Posterior cingulate gyrus (tissue), 11 donors: ENCODE measurements around the gene FLNB.

Experiments used
- DNase-seq, 10 donors: peaks; one replicate each; pipeline versions ENCODE4 v3.0.0 to v3.0.0-alpha.2; 2020 to 2021; ENCODE audit warnings: mixed read lengths in 3 of 10
- intact Hi-C: fragments of 100-400 bp; cut with DNase I; formaldehyde crosslinking; loops from one replicate; pipeline ENCODE4 v1.15.1; 2023

FLNB gene

DNA sequence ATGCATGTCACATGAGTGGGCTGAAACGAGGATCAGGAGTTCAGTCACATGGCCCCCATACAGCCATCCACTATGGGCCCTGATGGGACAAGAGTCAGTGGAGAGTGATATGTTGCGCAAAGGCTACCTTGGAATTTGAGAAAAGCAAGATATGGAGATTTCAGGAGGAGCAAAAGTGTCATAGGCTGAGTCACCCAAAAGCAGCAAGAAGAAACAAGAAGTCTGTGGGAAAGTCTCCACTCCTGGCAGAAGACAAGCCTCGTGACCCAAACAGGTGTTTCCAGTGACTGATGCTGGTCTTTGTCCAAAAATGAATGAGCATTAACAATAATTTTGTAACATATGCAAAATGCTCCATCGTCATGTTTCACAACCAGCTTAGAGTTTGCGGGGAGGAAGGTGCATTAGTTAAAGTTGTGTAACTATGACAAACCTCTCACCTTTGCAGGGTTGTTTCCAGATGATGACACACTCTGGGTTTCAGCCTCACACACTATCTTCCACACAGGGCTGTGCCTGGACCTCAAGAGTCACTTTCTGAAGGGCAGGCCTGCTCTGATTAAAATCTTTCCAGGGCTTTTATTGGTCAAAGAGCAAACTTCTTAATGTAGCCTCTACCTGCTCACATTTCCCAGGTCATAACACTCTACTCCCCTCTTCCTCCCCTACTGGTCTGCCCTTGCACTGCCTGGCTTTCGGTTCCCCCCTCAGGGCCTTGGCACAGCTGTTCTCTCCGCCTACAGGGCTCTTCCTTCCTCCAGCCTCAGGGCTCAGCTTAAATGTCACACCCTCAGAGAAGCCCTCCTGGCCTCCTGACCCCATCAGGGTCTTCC lies 206.5 kb downstream of the FLNB start:
- intact Hi-C loops, result no loop called here
- no peak for DNase-seq

DNA sequence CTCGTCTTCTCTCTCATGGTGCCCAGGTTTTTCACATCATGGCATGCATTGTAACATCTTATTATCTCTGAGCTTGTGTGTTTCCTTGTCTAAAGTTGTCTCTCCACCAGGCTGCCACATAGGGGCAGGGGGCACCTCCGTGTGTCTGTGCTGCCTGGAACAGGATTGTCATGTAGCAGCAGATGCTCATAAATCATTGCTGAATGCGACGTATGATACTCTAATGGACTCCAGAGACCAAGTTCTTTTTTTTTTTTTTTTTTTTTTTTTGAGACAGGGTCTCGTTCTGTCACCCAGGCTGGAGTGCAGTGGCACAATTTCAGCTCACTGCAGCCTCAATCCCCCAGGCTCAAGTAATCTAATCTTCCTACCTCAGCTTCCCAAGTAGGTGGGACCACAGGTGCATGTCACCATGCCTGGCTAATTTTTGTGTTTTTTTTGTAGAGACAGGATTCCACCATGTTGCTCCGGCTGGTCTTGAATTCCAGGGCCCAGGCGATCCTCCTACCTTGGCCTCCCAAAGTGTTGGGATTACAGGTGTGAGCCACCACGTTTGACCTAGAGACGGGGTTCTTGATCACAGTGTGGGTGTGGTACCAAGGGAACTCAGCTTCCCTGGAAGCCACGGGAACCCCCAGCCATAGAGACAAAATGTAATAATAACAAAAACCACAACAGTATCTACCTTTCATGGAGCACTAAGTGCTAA lies 207.2 kb downstream of the FLNB start:
- intact Hi-C loops, result no loop called here
- no peak for DNase-seq

DNA sequence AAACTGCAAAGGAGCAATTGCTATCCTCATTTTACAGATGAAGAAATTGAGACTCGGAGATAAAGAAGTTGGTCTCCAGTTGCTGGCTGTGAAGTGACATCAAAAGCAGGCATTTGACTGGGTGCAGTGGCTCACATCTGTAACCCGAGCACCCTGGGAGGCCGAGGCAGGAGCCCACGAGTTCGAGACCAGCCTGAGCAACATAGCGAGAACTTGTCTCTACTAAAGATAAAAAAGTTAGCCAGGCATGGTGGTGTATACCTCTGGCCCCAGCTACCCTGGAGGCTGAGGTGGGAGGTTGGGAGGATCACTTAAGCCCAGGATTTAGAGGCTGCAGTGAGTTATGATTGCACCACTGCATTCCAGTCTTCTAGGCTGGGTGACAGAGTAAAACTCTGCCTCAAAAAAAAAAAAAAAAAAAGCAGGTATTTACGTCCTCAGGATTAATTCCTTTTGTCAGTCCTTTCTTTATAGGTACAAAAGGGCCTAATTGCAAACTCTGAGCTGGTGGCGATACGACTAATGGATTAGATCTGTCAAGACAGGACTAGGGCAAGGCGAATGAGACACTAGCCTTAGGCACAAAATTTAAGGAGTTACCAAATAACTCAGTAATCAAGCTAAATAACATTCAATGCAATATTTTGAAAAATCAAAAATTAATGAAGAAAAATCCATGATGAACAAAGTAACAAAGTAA lies 208.4 kb downstream of the FLNB start:
- DNase-seq, result no peak
- intact Hi-C loops, result no loop called here

DNA sequence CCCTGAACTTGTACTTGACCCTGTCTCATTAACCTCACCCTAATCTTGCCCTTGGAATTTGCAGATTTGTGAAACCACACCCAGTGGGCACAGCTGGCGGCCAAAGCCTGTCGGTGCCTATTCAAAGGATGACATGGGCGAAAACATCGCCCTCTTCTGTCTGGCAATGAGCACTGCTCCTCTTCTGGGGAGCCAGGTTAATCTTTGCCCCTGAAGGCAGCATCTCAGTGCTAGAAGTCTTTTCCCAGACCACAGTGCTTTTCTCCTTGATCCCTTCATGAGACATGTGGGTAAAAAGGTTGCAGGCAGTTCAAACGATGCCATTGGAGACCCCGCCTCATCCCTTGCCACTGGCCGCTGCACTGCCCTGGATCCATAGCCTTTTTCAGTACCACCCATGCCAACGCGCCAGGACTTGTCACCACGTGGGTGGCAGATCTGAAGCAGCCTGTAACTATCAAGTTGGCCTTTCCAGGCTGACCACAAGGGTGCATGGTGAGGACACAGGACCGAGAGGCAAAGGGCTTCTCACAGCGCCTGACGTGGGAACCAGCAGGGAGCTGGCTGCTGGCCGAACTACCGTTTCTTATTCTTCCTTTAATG lies 209.1 kb downstream of the FLNB start:
- intact Hi-C loops, result no loop called here
- DNase-seq, result peak; percentile 34 to 95 (median 62)

DNA sequence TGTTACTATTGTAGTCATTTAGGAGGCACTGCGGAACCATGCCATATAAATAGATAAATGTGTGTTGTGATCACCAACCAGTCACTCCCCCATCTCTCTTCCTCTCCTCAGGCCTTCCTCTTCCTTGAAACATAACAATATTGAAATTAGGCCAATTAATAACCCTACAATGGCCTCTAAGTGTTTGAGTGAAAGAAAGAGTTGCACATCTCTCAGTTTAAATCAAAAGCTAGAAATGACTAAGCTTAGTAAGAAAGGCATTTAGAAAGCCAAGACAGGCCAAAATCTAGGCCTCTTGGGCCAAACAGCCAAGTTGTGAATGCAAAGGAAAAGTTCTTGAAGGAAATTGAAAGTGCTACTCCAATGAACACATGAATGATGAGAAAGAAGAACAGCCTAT lies 210.7 kb downstream of the FLNB start:
- no peak for DNase-seq
- intact Hi-C loops, result no loop called here
